MM.1S (cell line): Measurements from ENCODE around the gene CCDC69.

ENCODE experiments used
- CTCF ChIP-seq: fragments of 300-600 bp; sonication (generic); IDR thresholded peaks from 2 replicates; pipeline ENCODE4 v1.5.1; 2016; ENCODE audit warnings: antibody characterized with exemption, low read length, mixed read lengths
- EZH2 ChIP-seq: fragments of 300-600 bp; sonication (generic); optimal IDR thresholded peaks from 2 replicates; pipeline ENCODE3; 2017; ENCODE audit warnings: low read depth, mild to moderate bottlenecking, antibody characterized with exemption, low read length, mixed read lengths

GRCh38 chr5:151139646-151140045 is 84.2 kb downstream of the CCDC69 start:
- TF ChIP-seq EZH2 (no peak), CTCF (no peak)
